GM18519 (cell line): ENCODE data around the gene PREX1.

ENCODE experiments used
- ATAC-seq: cut with Tn5 transposase; IDR thresholded peaks from one replicate; pipeline ENCODE4 v1.9.1; 2021; ENCODE audit warnings: mild to moderate bottlenecking, moderate library complexity; ENCODE audit not compliant: unreplicated experiment, low FRiP score

The PREX1 gene

GRCh38 chr20:48706710-48707365 lies 121.0 kb downstream of the PREX1 start:
- no peak for ATAC-seq

DNA sequence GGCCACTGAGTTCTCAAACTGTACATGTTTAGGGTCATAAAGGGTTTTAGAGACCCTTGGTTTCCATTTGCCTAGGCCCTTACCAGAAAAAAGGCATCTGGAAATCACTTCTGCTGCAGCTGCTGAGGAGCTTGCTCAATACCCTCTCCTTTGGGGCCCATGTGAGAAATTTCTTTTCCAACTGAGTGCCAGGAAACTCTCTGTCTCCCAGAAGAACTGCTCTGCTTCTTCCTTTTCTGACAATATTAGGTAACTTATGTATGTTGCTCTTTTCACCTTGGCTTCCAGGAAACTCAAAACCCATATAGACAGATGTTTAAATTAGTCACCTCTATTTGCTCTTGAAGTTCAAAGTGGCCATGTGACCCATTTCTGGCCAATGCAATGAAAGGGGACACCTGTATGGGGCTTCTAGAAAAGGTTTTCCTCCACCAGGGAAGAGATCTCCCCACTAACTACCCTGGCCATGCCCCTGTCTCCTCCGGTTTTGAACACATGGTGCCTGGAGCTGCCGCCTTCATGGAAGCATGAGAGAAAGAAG lies 121.6 kb downstream of the PREX1 start:
- no peak for ATAC-seq

DNA sequence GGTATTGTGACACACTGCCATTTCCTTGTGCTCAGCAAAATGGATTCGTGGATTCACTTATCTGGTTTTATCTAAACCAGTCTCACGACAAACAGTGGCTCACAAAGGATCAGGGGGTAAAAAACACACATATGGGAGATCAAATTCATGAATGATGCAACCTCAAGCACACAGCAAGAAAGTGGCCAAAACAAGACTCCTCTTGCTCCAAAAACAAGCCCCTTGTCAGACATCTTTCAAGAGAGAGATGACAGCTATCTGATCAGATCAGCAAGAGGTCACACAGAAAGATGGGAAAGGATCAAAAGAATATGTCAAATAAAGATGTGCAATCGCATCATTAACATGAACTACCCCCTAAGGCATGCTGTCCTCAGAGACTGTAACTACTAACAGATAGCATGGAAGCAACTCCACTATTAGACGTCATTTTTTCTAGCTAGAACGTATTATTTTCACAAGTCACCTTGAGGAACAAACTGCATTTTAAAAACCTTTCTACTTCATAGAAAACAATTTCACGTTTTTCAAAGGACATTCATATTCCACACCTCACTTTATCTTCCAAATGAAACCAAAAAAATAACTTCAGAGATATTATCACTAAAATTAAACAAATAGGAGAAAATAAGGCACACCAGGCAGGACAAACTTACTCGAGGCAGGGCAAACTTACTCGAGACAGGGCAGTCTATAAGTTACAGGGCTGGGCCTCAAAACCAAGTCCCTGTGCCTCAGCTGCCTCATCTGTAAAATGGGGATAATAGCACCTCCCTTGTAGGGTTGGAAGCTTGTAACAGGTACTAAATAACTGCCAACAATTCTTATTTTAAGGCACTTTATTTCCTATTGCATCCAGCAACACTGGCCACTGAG lies 122.3 kb downstream of the PREX1 start:
- no peak for ATAC-seq

GRCh38 chr20:48704761-48705160 lies 123.0 kb downstream of the PREX1 start:
- ATAC-seq: no peak

- ATAC-seq: no peak
These were observed 124.1 kb downstream of the PREX1 start for GRCh38 chr20:48703511-48704219.

GRCh38 chr20:48703107-48703506 lies 124.7 kb downstream of the PREX1 start:
- ATAC-seq: no peak

- no peak for ATAC-seq
These were observed 125.3 kb downstream of the PREX1 start for GRCh38 chr20:48702455-48702913.

GRCh38 chr20:48701702-48702101 lies 126.1 kb downstream of the PREX1 start:
- no peak for ATAC-seq

DNA sequence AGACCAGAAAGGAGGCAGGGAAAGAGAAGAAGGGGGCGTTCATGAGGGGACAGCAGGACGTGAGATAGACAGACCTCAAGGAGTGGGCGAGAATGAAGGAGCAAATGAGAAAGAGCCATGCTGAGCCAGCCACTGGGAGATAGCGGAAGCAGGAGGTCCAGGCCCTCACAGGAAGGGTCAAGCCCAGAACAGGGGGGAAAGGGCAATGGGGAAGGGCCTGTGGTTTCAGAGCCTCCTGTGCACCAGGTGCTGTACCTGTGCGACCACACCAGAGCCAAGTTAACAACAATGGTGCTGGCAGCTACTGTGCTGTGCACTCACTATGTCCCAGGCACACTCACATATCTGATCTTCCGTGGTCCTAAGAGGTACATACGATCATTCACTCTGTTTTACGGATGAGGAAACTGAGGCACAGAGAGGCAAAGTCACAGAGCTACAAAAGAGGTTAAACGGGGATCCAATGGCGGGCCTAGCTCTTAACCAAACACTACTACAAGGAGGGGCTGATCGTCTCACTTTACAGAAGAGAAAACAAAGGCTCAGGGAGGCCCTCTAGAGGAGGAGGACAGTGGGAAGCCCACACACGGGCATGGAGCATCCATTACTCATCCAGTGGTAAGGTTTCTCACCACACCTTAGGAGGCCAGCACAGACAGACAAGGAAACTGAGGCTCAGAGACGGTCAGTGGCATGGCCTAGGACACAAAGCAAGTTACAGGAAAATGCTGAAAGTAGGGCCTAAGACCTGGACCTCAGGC lies 129.1 kb downstream of the PREX1 start:
- no peak for ATAC-seq

GRCh38 chr20:48697845-48698491 lies 129.8 kb downstream of the PREX1 start:
- ATAC-seq: no peak

DNA sequence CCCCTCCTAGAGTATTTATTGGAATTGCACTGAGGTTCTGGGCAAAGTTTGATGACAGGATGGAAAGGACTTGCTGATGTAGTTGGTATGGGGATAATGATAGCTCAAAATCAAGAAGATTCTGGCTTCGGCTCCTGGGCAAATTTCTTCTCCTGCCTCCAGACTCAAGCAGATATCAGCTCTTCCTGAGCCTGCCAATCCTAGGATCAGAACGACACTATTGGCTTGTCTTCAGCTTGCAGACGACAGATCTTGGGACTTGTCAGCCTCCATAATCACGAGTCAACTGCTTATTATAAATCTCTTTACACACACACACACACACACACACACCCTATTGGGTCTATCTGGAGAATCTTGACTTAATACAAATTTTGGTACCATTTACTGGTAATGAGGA lies 131.1 kb downstream of the PREX1 start:
- ATAC-seq: no peak

- no peak for ATAC-seq
These were observed 132.1 kb downstream of the PREX1 start for GRCh38 chr20:48695738-48696137.

DNA sequence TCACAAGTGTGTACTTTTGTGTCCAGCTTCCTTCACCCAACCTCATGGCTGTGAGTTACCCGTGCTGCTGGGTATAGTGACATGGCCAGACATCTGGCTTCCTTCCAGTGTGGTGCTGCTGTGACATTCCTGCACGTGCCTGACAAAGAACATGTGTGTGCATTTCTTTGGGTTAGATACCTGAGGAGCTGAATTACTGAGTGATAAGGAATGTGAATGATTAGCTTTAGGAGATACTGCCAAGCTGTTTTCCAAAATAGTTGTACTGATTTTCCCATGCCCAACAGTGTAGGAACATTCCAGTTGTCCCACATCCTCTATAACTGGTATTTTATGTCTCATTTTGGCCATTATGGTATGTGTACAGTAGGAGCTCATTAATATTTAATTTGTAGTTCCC lies 132.5 kb downstream of the PREX1 start:
- ATAC-seq: no peak

DNA sequence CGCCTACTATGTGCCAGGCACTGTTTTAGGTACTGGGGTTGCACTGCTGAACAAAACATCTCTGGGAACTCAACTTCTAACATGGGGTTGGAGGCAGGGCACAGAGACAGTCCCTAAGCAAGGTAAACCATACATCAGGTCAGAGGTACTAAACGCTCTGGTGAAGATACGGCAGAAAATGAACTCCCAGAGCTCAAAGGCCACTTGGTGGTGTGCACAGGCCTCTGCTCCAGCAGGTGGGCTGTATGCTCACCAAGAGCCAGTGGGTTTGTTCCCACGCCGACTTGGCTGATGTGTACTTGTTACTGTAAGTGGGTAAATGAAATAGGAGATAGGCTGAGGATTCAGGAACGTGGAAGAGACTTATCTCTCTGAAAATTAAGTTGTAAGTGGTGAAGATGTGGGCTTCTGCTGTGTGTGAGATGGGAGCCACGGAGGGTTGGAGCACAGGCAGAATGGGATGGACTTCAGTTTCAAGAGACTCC lies 133.4 kb downstream of the PREX1 start:
- no peak for ATAC-seq

- no peak for ATAC-seq
These were observed 136.3 kb downstream of the PREX1 start for GRCh38 chr20:48691523-48691922.

GRCh38 chr20:48690888-48691287 lies 136.9 kb downstream of the PREX1 start:
- ATAC-seq: no peak

- ATAC-seq: no peak
These were observed 137.8 kb downstream of the PREX1 start for GRCh38 chr20:48689874-48690571.

- ATAC-seq: no peak
These were observed 138.4 kb downstream of the PREX1 start for GRCh38 chr20:48689388-48689787.

DNA sequence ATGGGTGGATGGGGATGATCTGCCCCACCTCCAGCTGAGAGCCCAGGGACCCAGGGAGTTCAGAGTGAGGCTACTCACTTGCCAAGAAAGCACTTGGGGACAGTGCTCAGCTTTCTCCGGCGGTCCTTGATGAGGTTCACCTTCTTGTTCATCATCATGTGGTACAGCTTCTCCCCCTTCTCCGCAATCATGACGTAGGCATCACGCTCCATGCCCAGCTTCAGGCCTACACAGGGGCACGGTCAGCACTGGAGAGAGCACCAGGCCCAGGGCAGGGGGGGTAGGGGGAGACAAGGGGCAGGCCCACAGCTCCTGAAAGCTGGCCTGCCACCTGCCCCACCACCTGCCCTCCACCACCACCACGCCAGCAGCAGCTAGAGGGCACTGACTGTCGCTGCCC lies 139.2 kb downstream of the PREX1 start:
- no peak for ATAC-seq
